Measurements from ENCODE around the gene APOA1.

GRCh38 chr11:116851626-116852025 lies 14.2 kb upstream of the APOA1 start:
- no peak for TF ChIP-seq CTCF (IDR thresholded peaks at IDR 0.05; ENCODE audit: low read depth, low read length)
- no peak for TF ChIP-seq POLR2A (IDR thresholded peaks at IDR 0.05; ENCODE audit: extremely low read depth, insufficient read length)
- TF ChIP-seq MYC (IDR thresholded peaks at IDR 0.05; ENCODE audit: low read depth, low read length): peak; percentile 80
- peak; percentile 73 for TF ChIP-seq MAX (IDR thresholded peaks at IDR 0.05; ENCODE audit: low read depth, low read length)
